ENCODE data around the gene TAF1D.

TAF1D gene

GRCh38 chr11:93727985-93728791 lies 13.1 kb downstream of the TAF1D start:
- in situ Hi-C loops (cut with MboI; ENCODE audit: low sequenced_read_pairs), result no loop called here

- in situ Hi-C loops (cut with MboI; ENCODE audit: low sequenced_read_pairs), result no loop called here
Observed at GRCh38 chr11:93724089-93724488, 17.2 kb downstream of the TAF1D start.

GRCh38 chr11:93720522-93720921 lies 20.8 kb downstream of the TAF1D start:
- in situ Hi-C loops (cut with MboI; ENCODE audit: low sequenced_read_pairs), result no loop called here

- in situ Hi-C loops (cut with MboI; ENCODE audit: low sequenced_read_pairs), result no loop called here
Observed at GRCh38 chr11:93719310-93719709, 22.0 kb downstream of the TAF1D start.

GRCh38 chr11:93718057-93718563 lies 23.2 kb downstream of the TAF1D start:
- in situ Hi-C loops (cut with MboI; ENCODE audit: low sequenced_read_pairs), result no loop called here

GRCh38 chr11:93717501-93717900 lies 23.8 kb downstream of the TAF1D start:
- in situ Hi-C loops (cut with MboI; ENCODE audit: low sequenced_read_pairs), result no loop called here

GRCh38 chr11:93715797-93716396 lies 25.4 kb downstream of the TAF1D start:
- in situ Hi-C loops (cut with MboI; ENCODE audit: low sequenced_read_pairs), result no loop called here

GRCh38 chr11:93712678-93713077 lies 28.6 kb downstream of the TAF1D start:
- in situ Hi-C loops (cut with MboI; ENCODE audit: low sequenced_read_pairs), result no loop called here

- in situ Hi-C loops (cut with MboI; ENCODE audit: low sequenced_read_pairs), result no loop called here
Observed at GRCh38 chr11:93710239-93710638, 31.1 kb downstream of the TAF1D start.

GRCh38 chr11:93704237-93704636 lies 37.1 kb downstream of the TAF1D start:
- in situ Hi-C loops (cut with MboI; ENCODE audit: low sequenced_read_pairs), result no loop called here

GRCh38 chr11:93700830-93701229 lies 40.5 kb downstream of the TAF1D start:
- in situ Hi-C loops (cut with MboI; ENCODE audit: low sequenced_read_pairs), result no loop called here

- in situ Hi-C loops (cut with MboI; ENCODE audit: low sequenced_read_pairs), result no loop called here
Observed at GRCh38 chr11:93697611-93698010, 43.7 kb downstream of the TAF1D start.

- in situ Hi-C loops (cut with MboI; ENCODE audit: low sequenced_read_pairs), result no loop called here
Observed at GRCh38 chr11:93694557-93694956, 46.7 kb downstream of the TAF1D start.

- in situ Hi-C loops (cut with MboI; ENCODE audit: low sequenced_read_pairs), result no loop called here
Observed at GRCh38 chr11:93694109-93694508, 47.2 kb downstream of the TAF1D start.

GRCh38 chr11:93689240-93689639 lies 52.1 kb downstream of the TAF1D start:
- in situ Hi-C loops (cut with MboI; ENCODE audit: low sequenced_read_pairs), result no loop called here

- in situ Hi-C loops (cut with MboI; ENCODE audit: low sequenced_read_pairs), result no loop called here
Observed at GRCh38 chr11:93686812-93687211, 54.5 kb downstream of the TAF1D start.

- in situ Hi-C loops (cut with MboI; ENCODE audit: low sequenced_read_pairs), result no loop called here
Observed at GRCh38 chr11:93686226-93686625, 55.1 kb downstream of the TAF1D start.

Data from hTERT RPE-1 (cell line).